ENCODE data around the gene SLC25A21. TPM values are rescaled to one million over a fixed set of nuclear protein-coding genes. Genes with fewer than 3 reads are reported as not detected.

Gene SLC25A21
- total RNA-seq, 1 donor from 2014 or later = 0.81 TPM

DNA sequence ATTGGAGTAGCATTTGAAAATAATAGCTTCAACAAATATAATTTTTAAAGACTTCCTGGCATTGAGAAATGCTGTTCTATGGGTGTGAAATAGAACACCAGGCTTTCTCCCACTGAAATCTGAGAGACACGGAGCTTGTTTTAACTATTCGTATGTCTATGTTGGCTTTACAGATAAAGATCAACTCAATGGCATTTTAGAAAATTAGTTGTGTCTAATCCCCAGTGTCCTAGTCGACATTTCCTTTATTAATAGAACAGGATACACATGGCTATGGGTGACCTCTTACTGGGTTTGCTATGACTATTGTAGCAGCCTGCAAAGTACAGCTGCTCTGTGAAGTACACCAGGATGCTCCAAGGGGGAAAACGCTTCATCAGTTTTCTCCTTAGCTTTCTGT lies 159.3 kb downstream of the SLC25A21 start:
- no peak for DNase-seq (ENCODE audit: low read depth)
- TF ChIP-seq, protein P1, sequence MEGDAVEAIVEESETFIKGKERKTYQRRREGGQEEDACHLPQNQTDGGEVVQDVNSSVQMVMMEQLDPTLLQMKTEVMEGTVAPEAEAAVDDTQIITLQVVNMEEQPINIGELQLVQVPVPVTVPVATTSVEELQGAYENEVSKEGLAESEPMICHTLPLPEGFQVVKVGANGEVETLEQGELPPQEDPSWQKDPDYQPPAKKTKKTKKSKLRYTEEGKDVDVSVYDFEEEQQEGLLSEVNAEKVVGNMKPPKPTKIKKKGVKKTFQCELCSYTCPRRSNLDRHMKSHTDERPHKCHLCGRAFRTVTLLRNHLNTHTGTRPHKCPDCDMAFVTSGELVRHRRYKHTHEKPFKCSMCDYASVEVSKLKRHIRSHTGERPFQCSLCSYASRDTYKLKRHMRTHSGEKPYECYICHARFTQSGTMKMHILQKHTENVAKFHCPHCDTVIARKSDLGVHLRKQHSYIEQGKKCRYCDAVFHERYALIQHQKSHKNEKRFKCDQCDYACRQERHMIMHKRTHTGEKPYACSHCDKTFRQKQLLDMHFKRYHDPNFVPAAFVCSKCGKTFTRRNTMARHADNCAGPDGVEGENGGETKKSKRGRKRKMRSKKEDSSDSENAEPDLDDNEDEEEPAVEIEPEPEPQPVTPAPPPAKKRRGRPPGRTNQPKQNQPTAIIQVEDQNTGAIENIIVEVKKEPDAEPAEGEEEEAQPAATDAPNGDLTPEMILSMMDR (conservative IDR thresholded peaks at IDR 0.05; ENCODE audit: low read depth, low read length) = no peak
- H3K4me3 ChIP-seq (ENCODE audit: low read depth, low read length) = no peak overlapping the region

DNA sequence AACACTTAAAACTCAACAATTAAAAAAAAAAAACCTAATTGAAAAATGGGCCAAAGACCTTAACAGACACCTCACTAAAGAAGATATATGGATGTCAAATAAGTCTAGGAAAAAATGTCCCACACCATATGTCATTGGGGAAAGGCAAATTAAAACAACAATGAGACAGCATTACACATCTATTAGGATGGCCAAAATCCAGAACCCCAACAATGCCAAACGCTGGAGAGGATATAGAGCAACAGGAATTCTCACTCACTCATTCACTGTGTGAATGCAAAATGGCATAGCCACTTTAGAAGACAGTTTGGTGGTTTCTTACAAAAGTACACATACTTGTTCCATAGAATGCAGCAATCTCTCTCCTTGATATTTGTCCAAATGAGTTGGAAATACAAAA lies 173.7 kb downstream of the SLC25A21 start:
- TF ChIP-seq, protein P1 (conservative IDR thresholded peaks at IDR 0.05; ENCODE audit: low read depth, low read length) = no peak
- DNase-seq (ENCODE audit: low read depth) = no peak
- no peak overlapping the region for H3K4me3 ChIP-seq (ENCODE audit: low read depth, low read length)

DNA sequence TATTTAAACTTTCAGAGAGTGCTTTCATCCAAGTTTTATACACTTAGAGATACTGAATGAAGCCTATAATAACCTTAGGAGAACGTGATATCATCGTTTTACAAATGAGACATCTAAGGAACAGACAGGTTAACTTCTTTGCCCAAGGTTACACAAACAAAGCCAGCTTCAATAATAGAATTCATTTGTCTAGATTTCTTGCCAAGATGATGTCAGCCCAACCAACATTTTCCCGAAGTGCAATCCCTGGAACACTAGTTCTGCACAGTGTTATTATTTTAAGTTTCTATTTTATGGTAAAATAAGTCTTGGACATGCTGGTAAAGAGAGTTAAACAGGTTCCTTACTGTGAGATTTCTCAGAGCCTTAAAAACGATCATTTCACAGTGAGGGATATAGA lies 174.6 kb downstream of the SLC25A21 start:
- TF ChIP-seq, protein P1 (conservative IDR thresholded peaks at IDR 0.05; ENCODE audit: low read depth, low read length) = no peak
- DNase-seq (ENCODE audit: low read depth) = no peak
- H3K4me3 ChIP-seq (ENCODE audit: low read depth, low read length) = no peak overlapping the region

DNA sequence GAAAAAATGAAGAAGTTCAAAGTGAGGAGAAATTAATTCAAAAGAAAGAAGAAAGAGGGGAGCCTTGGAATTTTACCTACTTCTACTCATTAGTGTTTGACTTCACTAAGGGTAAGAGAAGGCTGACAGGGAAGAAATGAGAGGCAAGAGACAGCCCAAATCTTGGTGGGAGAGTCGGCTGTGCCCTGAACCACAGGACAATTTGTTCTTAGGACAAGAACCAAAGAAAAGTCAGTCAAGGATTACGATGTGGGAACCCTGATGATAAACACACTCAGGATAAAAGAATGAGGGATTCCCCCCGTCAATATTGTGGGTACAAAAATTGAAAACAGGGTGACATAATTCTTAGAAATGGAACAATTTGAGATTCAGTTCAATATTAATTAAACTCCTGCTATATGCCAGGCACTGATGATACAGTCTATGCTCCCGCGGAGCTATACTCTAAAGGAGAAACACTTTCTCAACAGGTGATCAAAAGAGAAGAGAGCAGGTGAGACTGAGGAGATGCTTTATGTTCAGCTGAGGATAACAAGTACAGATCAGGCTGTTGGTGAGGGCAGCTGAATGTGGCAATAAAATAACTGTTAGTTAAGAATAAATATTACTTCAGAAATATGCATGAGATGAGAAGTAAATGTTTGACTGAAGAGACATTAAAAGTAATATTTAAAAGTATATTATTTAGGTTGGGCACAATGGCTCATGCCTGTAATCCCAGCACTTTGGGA lies 175.4 kb downstream of the SLC25A21 start:
- no peak for DNase-seq (ENCODE audit: low read depth)
- TF ChIP-seq, protein P1 (conservative IDR thresholded peaks at IDR 0.05; ENCODE audit: low read depth, low read length) = no peak
- no peak overlapping the region for H3K4me3 ChIP-seq (ENCODE audit: low read depth, low read length)

DNA sequence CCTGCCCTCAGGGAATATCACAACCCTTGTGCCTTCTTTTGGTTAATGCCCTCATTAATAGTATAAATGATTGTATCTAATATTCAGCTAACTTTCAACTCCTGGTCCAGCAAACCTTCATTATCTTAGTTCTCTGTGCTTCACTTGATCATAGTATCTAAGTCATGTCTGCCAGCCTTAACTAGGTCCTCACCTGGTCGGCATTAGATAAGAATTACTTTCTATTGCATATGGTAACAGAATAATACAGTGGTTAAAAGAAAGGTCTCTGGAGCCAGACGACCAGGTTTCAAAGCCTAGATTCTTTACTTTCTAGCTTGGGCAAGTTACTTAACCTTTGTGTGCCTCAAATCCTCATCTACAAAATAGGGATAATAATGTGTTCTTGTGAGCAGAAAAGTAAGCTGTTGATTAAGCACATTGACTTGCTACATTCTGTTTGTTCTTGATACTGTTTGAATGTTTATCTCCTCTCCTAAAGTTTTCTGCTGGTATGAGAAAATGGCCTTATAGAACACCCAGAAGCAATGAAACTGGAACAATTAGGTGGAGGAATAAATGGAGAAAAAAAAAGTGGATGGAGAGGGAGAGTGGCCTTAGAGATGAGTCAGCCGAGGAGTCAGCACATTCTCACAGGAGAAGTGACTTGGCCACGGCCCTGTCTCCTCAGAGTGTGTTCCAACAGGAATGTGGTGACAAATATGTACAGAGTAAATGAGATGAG lies 176.1 kb downstream of the SLC25A21 start:
- no peak overlapping the region for H3K4me3 ChIP-seq (ENCODE audit: low read depth, low read length)
- DNase-seq (ENCODE audit: low read depth) = no peak

DNA sequence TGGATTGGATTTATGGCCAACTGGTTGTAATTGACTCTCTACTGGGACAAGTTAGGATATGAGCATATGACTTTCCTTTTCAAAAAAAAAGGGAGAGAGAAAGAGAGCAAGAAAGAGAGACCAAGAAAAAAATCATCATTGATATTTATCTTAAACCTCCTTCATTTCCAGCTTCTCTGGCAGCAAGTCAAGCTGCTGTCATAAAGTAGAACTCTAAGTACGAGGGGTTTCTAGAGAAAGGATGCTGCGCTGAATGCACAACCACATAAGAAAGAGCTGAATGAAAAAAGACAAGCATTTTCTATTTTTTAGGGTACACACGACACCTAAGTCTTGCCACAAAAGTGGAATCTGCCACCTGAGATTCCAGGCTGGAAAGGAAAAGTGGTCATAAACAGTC lies 182.6 kb downstream of the SLC25A21 start:
- TF ChIP-seq, protein P1 (conservative IDR thresholded peaks at IDR 0.05; ENCODE audit: low read depth, low read length) = no peak
- no peak for DNase-seq (ENCODE audit: low read depth)
- no peak overlapping the region for H3K4me3 ChIP-seq (ENCODE audit: low read depth, low read length)

More for the DNA sequence above, 176.1 kb downstream of the SLC25A21 start:
- TF ChIP-seq, protein P1 (conservative IDR thresholded peaks at IDR 0.05; ENCODE audit: low read depth, low read length) = no peak

Measured in epithelial cell of proximal tubule (primary cell).